ENCODE results near the gene SLIT1.

SLIT1 gene

DNA sequence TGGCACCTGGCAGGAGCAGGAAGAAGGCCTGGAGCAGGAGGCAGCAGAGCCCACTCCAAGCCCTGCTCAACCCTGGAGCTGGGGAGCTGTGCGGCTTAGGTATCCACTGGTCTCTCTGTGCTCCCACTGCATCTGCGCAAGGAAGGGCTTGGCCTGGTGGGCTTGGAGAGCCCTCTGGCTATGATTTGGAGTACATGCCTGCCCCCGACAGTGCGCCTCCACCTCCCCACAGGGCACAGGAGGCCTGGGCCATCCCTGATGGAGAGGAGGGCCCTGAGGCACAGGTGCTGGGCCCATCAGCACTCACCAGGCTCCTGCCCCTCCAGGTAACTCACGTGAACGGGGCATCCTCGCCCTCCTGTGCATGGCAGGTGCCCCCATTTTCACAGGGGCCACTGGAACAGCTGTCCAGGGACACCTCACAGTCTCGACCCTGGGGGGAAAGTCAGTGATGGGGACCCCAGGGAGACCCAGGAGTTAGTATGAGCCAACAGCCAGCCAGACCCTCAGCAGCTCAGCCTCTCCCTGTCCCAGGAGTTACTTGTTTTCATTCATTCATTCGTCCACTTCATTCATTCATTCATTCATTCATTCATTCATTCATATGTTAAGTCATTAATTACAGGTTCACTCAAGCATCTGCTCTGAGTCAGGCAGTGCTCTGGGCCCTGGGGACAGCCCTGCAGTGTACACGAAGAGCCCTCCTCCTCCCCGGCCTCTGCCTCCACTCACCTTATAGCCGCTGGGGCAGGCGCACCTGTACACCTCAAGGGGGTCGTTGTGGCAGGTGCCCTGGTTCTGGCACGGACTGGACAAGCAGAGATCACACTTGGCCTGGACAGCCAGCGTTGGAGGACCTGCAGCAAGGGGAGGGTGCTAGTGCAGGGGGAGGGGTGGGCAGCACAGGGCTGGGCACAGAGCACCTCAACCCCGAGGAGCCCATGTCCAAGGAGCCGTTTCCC lies 167.2 kb downstream of the SLIT1 start:
- DNase-seq = no peak

DNA sequence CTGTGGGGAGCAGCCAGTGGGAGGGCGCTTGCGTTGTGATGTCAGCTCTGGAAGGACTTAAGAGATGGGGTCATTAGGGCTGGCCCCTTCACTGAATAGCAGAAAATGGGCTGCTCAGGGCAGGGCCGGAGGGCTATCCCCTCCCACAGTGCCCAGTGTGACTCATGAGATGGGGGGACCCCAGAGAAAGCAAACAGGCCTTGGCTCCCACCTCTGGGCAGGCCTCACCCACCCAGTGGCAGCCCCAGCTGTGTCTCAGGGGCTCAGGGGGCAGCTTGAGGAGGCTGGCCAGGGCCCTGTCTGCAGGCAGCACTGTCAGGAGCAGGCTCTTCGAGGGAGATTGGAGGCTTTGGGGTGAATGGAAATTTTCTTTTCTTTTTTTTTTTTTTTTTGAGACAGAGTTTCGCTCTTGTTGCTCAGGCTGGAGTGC lies 168.3 kb downstream of the SLIT1 start:
- no peak for DNase-seq

DNA sequence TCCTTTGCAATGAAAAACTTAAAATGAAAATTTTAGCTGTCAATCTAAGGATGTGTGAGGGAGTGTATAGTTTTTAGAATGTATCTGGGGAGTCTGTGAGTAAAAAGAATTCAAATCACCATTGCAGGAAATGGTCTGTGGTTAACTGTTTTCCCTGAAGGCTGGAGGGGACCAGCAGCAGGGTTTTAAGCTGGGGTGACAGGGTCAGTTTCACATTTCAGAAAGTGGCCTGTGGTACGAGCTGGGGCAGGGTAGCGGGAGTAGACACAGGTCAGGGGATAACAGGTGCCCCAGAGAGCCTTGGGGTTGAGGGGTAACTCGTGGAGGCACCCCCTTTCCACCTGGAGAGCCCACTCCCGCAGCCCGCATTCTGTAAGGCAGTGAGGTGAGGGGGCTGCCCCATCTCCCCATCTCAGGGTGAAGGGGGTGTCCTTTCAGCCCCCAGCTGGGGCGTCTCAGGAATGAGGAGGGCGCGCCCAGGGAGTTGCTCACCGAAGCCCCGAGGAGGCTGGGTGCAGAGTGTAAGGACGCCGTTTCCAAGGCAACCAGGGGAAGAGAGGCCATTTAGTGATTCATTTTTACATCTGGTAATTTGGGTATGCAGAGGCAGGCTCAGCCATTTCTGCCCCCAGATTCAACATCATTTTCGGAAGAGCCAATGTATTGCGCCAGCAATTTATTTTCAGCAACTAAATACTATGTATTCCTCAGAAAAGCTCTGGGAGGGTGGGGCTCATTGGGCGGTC lies 168.9 kb downstream of the SLIT1 start:
- peak in 1 of 2 donors; percentile 19 for DNase-seq

DNA sequence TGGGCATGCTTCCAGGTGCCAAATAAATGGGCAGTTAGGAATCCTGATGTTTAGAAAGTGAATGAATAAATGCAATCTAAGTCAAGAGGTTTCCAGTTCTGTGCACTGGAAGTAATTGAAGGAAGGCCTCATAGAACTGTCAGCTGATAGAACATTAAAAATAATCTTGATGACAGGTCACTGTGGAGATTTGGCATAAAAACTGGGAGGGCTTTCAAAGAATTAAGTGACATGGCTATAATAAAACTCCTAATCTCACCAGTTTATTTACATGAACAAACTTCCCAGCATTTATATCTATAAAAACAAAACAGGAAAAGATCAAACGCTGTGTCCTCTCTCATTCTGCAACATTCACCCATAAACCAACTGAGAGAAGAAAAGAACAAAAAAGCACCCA lies 170.5 kb downstream of the SLIT1 start:
- DNase-seq = no peak

GRCh38 chr10:97013983-97014382 lies 171.8 kb downstream of the SLIT1 start:
- DNase-seq = no peak

- DNase-seq = no peak
Observed at GRCh38 chr10:97013568-97013967, 172.2 kb downstream of the SLIT1 start.

DNA sequence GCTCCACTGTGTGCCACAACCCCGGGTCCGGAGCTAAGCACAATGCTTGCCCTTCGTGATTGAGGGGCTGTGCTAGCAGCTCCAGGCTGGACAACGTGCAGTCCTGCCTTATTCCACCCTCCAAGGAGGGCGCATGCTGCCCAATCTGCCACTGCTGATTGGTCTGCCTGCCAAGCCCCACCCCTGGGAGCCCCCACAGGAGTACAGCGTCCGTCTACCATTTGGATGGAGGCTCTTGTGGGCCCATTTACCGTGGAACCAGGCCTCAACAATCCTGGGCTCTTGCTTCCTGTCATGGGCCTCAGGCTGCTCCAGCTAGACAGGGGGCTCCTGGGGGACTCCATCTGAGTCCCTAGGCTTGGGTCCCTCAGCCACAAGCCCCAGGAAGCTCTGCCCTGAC lies 173.3 kb downstream of the SLIT1 start:
- DNase-seq = no peak

DNA sequence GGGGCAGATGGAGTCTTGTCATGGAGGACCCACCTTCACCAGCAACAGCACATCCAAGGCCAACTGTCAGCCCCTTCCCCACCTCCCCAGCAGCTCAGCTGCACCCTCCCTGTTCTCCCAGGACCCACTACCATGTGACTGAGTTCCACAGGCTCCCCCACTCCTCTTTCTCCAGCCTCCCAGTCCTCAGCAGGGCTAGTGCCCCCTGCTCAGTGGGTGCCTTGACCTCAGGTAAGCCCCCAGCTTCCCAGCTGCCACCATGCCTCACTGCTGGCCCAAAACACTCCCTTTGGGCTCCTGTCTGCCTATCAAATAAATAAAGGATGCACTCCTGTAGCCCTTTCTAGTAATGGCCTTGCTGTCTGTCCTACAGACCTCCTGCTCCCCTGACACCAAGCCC lies 174.4 kb downstream of the SLIT1 start:
- no peak for DNase-seq

- DNase-seq = no peak
Observed at GRCh38 chr10:97010695-97011206, 175.0 kb downstream of the SLIT1 start.

DNA sequence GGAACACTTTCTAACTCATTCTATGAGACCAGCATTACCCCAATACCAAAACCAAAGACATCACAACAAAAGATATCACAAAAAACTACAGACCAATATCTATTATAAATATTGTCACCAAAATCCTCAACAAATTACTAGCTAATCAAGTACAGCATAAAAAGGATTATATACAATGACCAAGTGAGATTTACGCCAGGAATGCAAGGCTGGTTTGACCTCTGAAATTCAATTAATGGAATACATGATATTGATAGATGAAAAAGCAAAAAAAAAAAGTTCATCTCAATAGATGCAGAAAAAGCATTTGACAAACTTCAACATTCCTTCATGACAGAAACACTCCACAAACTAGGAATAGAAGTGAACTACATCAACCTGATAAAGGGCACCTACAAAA lies 178.3 kb downstream of the SLIT1 start:
- DNase-seq = no peak

DNA sequence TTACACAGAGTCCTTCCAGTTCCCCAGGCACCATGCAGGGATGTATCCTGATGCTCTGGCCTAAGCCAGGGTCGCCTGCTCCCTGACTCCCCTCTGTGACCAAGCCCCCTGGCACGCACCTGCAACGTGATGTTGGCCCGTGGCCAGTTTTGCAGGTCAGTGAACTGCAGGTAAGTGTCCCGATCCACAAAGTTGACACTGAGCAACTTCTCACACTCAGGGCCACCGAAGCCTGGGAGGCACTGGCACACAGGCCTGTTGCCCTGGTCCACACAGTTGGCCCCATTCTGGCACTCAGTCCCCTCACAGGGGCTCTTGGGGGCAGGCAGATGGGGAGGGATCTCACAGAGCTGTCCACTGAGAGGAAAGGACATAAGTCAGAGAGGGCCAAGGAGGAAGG lies 179.4 kb downstream of the SLIT1 start:
- no peak for DNase-seq

DNA sequence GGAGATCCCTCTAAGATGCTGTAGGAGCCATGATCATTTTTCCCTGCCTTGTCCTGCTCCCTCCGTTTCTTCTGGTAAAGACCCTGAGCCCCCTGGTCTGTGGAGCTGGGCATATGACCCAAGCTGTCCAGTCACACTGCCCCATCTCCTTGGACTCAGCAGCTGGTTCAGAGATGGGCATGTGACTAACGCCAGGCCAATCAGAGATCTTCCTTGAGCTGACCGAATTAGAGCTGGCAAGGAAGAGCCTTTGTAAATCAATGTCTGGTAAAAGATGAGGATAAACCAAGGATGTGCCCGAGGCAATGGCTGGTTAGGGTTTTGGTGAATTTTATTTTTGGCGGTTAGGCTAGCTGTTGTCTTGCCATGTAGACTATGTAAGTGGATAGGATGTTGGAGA lies 180.4 kb downstream of the SLIT1 start:
- DNase-seq = no peak

- DNase-seq = no peak
Observed at GRCh38 chr10:97004591-97004990, 181.2 kb downstream of the SLIT1 start.

DNA sequence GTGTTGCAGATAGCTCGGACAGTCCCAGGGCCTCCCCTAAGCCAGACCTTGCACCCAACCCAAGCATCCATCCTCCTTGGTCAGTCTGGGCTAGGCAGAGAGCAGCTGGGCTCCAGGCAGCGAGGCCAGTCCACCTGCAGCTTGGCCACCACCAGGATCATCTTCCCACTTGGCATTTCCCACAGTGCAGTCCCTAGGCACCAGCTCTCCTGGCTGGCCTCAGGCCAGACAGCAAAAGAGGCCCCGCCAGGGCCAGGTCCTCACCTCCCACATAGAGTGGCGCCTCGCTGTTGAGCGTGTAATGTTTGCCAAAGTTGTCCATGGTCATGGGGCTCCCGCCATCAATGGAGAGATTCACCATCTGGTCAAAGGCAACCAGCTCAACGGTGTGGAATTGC lies 182.0 kb downstream of the SLIT1 start:
- DNase-seq = no peak

DNA sequence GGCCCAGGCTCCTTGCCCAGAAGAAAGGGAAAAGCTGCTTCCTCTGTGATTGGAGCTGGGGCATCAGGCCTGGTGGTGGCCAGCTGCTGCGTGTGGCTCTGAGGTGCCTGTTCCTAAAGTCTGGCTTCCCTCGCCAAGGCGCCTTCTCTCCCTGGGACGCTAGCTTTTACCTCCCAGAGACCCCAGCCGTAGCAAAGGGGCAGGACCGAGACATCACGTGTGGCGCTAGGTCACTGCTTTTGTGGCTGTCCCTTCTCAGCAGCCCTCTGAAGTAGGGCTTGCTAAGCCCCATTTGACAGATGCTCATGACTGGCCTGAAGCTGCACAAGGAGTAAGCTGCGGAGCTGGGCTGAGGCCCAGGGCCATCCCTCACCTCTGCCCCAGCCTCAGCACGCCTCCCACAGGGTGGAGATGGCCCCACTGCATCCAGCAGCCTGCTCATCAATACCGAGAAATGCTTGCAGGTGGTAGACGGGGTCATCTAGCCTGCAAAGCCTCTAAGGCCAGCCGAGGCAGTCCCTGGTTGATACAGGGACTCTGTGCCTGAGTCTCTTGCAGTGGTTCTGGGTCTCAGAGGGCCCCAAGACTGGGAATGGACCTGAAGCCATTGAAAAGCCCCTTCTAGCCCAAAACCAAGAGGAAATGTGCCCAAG lies 182.5 kb downstream of the SLIT1 start:
- no peak for DNase-seq

DNA sequence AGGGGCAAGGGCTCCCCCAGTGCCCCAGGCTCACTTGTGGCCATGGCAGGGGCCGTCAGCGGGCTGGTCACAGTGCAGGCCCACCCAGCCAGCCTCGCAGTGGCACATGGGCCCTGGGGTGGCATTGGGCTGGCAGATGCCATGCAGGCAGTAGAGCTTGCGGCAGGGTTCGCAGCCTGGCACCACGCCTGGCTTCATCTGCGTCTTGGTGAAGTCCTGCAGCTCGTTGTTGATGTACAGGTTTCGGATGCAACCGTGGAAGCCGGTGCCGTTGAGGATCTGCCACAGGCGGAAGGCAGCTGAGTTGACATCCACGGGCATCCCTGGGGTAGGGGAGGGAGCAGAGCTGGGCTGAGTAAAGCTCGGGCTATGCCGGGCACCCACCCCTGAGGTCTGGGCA lies 183.1 kb downstream of the SLIT1 start:
- DNase-seq = no peak

GRCh38 chr10:97001183-97001991 lies 184.4 kb downstream of the SLIT1 start:
- DNase-seq = no peak

DNA sequence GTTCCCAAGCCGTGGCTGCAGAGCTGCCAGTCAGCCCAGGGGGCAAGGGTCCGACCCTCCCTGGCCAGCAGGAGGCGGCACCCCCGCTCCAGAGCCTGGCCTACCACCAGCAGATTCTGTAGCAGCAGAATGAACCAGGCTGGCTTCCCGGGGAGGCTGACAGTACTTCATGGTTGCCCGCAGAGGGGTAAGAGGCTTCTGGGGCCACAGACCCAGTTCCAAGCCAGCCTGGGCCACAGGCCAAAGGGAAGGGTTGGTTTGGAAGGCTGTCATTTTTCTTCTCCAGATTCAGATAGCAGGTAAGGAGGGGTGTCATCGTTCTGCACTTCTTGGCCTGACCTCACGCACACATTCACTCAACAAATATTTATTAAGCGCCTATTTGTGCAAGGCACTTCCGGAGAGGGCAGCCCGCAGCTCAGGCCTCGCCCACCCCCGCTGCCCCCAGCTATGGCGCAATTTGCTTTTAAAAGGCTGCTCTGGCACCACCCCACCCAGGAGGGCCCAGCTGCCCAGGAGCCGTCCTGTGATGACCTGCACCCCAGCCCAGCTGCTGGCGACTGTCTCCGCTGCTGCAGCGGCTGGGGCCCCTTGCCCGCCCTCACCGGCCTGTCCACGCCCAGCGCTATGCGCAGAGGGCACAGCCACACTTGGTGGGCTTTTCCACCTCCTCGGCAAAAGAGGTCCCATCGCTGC lies 185.1 kb downstream of the SLIT1 start:
- DNase-seq = no peak

GRCh38 chr10:96999987-97000386 lies 185.8 kb downstream of the SLIT1 start:
- no peak for DNase-seq

DNA sequence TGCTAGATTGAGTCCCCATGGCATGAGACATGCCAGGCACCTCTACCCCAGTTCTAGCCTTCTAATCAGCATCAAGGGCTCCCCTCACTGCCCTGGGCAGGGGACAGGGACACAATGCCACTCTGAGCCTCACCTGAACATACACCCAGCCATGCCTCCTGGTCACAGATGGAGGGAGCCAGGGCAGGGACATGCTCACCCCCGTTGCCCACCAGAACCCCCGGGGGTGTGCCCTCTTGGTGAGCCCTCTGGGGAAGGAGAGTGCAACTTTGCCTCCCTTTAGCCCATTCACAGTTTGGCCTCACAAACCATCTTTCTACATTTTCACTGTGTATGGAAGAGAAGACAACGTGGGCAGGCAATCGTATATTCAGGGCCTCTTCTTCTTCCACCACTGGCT lies 186.4 kb downstream of the SLIT1 start:
- DNase-seq = no peak

DNA sequence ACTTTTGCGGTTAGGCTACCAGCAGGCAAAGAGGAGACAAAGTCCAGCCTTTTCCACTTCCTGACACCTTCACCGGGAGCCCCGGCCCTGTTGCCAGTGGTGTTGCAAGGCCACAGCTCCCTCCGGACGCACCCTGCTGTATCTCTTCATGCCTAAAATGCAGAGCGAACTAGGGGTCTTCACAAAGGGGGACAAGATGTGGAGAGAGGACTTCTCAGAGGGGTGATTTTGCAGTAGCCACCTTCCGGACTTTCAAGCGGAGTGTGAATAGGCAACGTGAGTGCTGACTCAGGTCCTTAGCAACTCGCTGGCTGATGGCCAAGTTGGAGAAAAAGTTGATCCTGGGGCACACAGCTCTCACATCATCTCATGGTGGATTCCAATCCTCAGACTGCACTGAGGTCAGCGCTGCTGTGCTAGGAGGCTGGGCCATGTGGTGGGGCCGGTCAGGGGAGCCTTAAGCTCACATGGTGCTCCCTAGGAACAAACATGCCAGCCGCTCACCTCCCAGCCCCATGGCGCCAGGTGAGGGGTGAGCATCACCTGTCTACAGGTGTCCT lies 187.3 kb downstream of the SLIT1 start:
- DNase-seq = no peak
